NT2/D1 (cell line): Measurements from ENCODE around the gene FIBCD1.

Experiments
- SUZ12 ChIP-seq: IDR thresholded peaks from 2 replicates; pipeline ENCODE4 v1.6.1; 2011; ENCODE audit not compliant: insufficient read length, insufficient read depth; ENCODE audit errors: extremely low read depth
- YY1 ChIP-seq: IDR thresholded peaks from 2 replicates; pipeline ENCODE4 v1.6.1; 2011; ENCODE audit not compliant: insufficient read length, insufficient read depth
- ZNF274 ChIP-seq: IDR thresholded peaks from 2 replicates; pipeline ENCODE4 v1.6.1; 2011; ENCODE audit warnings: mild to moderate bottlenecking, low read depth, low read length

DNA sequence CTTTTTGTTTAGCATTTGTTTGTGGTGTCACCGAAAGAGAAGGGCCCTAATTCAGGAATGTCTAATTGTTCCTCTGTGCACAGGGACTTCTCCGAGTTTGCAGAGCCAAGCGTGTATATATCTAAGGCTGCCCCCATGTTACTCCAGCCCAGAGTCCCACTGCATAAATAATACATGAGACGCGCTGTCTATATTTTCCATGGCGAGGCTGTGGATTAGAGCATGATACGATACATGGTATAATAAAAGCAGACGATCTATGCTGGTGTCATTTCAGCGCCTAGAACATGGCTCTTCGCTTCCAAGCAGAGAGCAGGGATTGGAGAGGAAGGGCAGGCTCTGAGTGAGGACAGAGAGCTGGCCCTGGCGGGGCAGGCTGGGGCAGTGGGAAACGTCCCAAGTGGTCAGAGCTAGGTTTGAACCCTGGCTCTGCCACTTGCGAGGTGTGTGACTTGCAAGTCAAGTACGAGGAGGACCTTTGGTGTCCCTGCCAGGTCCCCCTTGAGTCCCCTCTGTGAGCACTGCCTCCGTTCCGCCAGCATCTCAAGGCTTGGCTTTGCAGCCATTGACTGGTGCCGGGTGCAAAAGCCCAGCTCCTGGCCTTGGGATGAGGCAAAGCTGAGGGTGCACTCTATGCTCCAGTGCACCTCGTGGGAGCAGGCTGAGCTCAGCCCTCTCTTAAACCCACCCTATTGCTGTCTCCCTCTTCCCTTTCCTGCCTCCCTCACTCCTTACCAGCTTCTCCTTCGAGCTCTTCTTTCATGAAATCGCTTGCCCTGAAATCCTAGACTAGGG lies 40.7 kb upstream of the FIBCD1 start:
- TF ChIP-seq YY1 (no peak), ZNF274 (no peak), SUZ12 (no peak)
